NCI-H1436 (cell line): ENCODE results near the gene ANKH.

ENCODE experiments used
- DNase-seq: peaks from one replicate; lab custom pipeline; 2025; lab: John Stamatoyannopoulos, UW

The ANKH gene

DNA sequence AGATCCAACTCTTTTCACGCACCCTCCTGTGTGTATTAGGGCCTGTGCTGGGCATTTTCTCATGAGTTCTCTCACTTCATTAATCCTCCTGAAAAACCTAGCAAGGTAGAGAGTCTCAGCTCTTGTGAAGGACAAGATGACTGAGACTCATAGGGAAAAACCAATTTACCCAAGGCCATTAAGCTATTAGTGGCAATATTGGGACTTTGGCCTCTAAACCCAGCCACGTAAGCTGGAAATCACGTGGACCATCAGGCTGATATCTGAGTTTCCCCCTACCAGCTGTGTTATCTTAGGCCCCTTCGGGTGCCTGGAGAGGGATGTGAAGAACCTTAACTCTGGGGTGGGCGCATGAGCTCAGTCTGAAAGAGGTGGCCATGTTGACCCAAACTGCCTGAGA, 80.7 kb downstream of the ANKH start:
- no peak for DNase-seq

DNA sequence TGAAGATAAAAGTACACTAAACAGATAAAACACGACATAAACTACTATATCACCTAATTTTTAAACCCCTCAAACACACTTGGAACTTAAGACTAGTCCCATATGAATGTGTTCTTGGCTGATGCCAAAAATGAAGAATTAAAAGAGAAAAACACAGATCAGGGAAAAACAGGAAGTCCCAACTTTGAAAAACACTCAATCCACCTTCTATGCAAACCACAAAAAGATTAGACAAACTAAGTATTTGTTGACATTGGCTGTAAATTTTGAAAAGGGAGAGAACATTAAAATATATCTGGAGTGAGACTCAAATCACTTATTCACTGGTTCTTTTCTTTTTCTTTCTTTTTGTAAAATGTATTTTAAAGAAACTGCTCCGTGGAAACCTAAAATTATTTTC, 81.4 kb downstream of the ANKH start:
- no peak for DNase-seq

DNA sequence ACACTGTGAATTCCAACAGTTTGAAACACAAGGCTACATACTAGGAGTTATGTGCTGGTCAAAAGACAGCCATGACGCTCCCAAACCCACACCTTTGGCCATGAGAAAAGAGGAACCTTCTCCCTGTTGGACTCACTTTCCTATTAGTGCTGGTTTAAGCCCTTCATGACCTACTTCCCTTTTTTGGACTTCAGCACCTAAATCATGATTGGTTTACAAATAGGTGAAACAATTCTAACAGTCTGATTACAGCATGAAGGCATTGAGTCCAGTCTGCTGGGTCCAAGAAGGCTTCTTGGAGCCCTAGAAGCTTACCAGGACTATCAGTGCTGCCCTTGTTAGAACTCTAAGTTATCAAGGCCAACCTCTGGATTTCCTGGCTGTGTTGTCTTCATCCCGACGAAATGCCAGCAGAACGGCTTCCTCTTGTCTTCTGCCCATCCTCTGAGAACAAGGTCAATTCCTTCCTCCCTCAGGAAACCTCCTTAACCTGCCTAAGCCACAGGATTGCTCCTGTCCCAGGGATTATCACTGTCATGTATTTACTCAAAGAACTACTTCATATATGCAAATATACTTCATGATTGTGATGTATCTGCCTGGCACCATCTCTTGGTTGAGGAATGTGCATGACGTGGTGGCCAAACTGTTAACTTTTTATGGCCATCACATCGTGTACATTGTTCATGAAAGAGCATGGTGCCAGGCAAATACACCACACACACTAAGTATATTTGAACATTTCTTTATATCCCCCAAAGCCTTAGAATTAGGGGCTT, 83.6 kb downstream of the ANKH start:
- DNase-seq = no peak

DNA sequence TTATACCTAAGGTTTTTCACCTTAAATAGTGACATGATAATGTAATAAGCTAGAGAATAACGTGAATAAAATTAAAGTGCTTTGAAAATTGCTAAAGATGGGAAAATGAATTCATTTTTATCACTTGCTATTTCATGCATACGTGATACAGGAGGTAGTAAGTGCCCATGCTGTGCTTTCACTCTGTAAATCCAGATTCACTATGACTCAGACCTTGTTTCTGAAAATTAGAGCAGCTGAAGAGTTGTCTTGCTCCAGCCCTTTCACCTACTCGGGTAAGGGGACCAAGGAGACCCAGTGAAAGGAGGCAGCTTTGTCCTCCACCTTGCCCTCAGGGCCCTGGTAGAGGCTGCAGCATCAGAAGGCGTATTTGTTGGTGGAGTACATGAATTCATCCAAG, 87.9 kb downstream of the ANKH start:
- no peak for DNase-seq

DNA sequence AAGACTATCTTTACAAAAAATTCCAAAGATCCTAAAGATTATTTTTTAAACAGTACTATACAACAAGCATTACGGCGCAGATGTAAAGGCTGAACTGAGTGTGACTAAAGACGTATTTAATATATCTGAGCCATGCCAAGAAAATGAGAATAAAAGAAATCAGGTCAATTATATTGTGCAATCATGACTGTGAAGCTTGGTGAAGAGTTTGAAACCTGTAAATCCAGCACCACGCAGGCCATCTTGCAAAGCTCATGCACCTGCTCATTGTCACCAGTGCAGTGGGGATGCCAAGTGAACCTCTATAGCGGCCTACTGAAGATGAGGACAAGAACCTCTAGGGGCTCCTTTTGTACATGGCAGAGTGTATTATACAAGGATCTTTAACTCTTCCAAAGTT, 89.0 kb downstream of the ANKH start:
- DNase-seq = no peak

DNA sequence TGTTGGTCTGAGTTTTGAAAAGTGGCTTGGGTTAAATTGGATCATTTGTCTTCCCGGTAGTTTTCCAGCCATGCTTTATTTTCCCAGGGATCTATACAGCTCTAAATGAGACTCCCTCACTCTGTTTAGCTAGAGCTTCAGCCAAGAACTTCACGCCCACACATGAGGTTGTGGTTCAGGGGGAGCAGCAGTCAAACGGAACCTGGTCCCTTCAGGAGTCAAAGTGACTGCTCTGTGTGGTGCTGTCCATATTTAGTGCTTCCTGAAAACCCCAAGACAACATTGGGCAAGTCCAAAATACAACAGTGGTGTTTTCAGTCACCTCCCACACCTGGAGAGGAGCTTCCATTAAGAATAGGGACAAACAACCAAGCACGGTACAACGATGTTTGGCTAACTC, 90.5 kb downstream of the ANKH start:
- DNase-seq = no peak

DNA sequence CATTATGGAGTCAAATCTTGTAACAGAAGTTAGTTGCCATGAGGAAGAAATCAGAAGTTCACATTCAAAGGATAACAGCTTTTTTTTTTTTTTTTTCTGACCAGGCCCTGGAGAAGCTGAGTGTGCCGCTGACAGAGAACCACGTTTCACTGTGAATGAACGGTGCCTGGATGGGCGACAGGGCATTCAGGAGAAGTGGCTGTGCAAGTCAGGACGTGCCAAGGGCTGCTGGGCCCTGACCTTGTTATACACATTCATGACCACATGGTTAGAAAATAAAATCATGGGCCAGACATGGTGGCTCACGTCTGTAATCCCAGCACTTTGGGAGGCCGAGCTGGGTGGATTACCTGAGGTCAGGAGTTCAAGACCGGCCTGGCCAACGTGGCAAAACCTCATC, 91.6 kb downstream of the ANKH start:
- DNase-seq = no peak

DNA sequence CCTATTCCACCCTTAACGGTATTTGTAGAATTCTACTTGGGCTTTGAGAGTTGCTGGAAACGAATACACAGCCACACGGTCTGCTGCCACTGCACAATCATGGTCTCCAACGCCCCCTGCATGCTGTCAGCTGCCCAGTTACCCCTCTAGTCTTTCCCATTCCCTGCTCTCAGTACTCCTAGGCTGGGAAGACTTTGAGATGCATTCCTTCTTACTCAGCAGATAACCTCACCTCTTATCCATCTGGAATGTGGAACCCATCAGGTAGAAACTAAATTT, 92.8 kb downstream of the ANKH start:
- DNase-seq = no peak

DNA sequence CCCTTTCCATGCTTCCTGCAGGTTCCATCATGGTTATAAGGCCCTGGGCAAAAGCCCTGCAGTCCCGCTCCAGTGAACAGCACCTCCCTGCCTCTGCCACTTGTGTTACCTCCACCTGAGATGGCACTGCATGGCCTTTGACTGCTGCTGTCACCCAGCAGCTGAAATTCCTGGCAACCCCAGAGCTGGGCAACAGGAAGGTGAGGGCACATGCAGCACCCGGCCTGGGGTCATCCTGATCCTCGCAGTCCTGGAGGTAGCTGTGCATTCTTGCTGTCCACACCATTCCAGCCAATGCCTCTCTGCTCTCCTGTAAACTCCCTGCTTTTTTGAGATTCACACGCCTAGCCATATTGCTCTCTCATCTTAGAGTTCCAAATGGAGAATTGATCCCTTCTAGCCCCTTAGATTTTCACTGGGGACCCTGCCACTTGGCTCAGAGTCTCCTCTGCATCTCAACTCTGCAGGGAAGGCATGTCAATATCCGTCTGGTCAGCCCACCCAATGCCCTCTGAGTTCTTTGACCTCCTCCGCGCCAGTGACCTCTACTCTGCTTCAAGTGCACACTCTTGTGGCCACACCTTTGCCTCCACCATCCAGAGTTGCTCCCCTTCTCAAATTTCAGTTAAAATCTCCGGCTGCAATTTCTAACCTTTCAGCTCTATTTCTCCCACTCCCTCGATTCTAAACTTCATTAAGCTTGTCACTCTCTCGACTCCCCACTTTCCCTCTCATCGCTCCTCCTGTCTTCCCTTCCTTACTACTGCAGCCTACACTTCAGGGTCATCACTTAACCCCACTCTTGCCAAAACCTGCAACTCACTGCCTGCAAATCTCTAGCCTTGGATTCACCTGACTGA, 93.4 kb downstream of the ANKH start:
- DNase-seq = no peak

DNA sequence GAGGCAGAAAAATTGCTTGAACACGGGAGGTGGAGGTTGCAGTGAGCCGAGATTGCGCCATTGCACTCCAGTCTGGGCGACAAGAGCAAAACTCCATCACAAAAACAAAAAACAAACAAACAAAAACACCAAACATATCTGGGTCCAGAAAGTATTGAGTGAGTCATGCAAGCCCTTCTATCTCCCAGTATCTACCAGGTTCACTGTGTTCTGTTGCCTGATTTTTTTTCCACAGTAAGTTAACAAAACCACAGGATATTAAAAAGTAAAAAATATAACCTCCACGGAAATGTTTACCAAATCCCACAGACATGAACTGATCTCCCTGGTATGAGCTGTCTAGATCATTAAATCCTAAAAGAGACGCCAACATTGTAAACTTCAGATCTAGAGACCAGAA, 94.4 kb downstream of the ANKH start:
- DNase-seq = no peak

DNA sequence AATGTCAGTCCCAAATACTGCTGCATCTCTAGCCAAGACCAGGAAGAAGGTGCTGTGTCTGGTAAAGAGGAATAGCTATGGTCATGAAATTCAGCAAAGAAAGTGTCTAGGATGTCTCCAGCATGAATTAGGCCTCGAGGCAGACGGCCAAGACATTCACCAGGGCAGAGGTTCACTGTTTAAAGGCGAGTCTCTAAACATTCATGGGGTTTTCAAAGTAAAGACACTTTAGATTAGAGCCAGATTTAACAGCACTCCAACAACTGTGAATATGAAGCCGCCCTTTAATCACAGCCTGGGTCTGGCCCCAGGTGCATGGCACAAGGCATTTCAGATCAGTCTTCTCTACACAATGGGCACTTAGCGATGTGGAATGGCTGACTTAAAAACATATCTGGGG, 95.0 kb downstream of the ANKH start:
- no peak for DNase-seq

DNA sequence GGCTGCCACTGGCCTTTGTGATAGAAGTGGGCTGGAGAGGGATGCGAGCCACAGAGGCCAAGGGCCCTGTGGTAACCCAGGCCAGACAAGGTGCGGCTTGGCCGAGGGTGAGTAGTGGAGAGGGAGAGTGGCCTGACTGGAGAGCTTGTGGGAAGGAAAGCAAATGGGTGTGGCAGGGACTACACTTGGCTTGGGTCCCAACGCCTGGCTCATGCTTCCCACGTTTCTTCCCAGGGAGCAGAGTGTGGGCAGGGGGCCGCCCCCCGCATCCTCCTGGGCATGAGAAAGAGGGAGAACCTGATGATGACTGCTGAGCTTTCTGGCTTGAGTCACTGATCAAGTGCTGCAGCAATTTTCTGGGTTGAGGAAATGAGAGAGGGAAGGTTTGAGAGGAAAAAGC, 95.7 kb downstream of the ANKH start:
- DNase-seq = no peak

DNA sequence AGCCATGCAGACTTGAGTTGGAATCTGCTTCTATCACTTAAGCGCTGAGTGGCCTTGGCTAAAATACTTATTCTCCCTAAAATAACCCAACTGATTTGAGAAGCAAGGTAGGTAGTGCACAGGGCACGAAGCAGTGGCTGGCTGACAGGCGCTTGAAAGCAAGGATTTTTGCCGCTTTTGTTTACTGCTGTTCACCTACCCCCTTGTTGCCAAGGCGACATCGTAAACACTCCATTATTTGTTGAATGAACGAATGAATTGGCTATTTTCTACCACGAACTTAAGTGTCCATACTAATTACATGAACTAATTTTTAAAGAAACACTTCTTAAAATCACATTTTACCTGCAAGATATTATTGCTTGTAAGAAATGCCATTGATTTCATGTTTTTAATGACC, 98.0 kb downstream of the ANKH start:
- DNase-seq = peak; percentile 38

DNA sequence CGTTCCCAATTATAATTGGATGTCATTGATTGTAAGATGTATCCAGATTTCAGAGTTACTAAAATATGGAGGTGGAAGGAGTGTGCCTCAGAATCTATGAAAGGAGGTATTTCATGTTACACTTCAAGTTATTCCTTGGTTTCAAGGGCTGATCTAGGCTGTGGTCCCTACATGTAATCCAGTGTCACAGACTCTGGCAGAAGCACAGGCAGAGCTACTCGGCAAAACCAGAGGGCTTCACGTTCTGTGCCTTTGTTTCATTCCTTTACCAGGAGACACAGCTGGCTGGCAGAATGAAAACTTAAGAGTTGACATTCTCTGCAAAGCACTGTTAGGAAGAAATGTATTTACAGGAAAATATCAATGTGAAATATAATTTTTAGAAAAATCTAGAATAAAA, 99.6 kb downstream of the ANKH start:
- no peak for DNase-seq

DNA sequence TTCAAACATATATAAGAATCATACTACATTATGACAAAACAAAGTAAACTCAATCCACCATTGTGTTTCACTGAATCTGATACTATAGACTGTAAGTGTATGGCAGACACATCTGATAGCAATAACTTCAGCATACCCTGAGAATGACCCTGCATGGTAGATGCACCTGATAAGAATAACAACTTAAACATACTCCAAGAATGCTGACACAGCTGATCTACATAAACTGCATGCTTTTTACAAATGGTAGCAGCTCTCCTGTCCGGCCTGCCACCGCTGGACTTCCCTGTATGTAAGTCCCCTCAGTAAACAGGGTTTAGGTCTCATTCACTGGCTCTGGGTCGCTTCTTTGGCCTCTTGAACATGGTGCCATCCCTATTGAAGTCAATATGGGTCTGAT, 100.4 kb downstream of the ANKH start:
- DNase-seq = no peak

DNA sequence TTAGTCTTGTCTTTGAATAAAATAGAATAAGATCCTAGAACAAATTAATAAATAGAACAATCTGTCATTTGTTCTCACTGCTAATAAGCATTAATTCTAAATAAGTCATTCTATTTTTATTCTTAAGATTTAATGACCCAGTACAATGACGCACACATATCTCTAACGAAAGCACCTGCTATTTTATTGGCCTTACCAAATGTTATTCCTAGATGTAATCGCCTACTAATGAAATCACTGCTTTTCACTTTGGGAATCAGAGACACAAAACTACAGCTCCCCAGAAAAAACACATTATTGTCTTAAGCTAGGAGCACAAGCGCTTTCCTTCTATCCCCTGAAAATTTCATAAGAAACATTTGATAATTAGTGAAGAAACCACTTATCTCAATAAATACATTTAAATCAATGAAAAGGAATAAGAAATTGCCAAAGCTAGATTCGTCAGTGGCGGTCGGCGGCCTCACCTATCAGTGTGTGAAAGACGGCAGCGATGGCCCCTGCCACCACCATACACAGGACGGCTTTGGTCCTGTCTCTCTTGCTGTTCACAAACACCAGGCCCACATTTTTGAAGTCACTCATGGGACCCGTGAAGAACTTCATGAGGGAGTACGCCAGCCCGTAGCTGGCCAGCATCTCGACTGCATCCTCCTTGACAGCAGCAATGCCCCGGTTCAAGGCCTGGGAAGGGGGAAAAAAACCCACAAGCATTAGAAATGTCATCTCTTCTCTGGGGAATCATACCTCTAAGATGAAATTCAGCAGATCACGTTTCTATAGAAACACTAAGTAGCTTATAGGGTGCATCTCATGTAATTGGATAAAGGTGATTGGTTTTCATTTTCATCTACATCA, 102.8 kb downstream of the ANKH start:
- no peak for DNase-seq

DNA sequence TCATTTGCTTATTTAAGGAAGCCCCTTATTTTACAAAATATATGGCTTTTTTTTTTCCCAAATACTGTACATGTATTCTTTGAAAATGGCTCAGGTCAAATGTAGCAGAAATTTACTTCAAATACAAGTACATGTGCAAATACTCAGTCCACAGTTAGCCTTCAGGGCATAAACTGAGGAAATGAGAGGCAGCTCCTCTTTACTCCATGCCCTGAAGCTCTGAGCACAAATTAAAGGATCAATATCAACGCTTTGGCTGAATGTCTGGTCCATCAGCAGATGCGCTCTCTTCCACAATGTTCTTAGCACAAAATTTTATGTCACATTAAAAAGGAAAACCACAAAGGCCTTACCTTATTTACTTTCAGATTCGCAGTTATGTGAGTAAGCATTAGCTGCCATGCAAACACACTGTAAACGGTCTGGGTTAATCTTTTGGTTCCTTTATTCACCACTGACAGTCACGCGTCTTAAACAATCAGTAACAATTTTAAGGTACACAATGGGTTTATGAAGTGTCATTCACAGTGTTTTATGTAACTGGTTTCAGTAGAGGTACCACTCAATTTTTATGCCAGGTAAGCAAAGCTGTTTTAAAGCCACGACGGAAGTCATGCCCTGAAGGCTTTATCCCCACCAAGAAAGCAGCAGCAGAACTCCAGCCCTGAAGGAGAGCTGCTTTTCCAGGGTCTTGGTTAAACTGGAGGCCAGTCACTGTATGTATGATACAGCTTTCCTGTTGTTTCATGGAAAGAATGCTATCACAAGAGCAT, 103.7 kb downstream of the ANKH start:
- DNase-seq = peak; percentile 37

DNA sequence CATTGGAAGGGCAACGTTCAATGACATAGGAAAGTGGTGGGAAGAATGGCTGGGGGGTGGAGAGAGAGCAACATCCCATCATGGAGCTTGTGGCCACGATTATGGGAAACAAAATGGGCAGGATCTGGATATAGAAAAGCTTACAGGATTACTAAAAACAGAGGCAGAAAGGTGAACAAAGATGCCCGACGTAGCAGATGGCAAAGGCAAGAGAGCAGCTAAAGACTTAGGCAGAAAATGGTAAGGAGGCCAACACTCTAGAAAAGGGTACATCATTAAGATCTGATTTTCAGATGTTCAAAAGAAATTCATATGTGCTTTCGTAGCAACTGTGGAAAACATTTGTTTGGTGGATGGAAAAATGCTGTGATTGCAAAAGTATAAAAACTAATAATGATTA, 104.5 kb downstream of the ANKH start:
- DNase-seq = no peak

DNA sequence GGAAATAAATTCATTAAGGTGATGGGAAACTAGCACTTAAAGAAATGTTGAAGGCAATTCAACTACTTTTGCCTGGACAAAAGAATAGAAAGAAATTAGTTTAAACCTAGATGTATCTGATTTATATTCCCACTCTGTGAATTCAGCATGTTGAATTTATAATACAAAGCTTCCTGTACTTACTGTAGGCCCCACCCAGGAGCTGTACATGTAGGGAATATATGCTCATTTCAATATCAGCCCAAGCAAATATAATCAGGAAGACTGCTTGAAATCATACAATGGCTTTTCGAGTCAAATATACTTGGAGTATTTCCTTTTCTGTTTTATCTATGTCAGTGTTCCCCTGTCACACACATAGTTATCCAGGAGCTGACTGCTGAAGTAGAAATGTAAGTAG, 105.0 kb downstream of the ANKH start:
- DNase-seq = no peak

DNA sequence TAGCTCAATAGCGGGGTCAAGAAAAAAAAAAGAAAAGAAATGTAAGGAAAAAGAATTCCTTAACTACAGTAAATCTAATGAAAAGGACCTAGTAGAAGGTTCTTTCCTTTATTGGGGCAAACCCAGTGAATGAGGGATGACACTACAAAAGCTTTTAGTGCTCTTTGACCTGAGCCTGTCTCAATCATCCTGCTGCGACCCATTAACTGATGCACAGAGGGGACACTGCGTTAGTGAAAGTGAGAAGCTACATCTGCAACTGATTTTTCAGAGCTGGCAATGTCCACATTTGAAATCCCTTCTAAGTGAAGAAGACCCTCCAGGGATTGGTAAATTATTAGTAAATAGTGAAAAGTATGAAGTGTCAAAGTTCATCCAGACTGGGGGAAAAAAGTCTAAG, 106.0 kb downstream of the ANKH start:
- no peak for DNase-seq

DNA sequence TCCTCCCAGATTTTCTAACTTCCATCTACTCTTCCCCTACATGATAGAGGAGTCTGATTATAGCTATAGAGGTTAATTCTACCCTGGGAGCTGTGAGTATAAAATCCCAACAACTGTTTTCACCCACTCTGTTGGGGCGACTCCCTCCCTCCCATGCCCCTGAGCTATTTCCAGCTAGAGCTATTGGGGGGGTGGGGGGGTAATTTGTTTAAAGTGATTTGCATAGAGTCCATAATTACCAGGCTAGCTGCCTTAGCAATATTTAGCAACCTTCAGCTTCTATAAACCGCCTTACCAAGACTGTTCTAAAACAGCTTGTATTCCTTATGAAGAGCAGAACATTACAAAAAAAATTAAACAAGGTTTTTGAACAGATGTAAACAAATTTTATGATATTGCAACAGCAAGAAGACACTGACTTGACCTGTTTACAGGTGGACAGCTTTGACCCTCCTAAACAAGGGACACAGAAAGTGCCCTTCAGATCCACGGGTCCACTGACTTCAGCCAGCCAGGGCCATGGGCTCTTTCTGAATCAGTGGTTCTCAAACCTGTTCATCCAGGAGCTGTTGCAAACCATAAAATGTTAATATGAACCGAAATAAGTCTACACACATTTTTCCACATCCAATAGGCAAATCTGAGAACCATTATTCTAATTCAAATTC, 108.9 kb downstream of the ANKH start:
- DNase-seq = no peak
